HG03108 (cell line): ENCODE data around the gene DUSP15.
"Not testable (repeated sequence)": the region's sequence is repeated elsewhere in the genome, so short reads cannot be mapped to it uniquely, and the experiment has no call there.

Source experiments
- ATAC-seq: cut with Tn5 transposase; IDR thresholded peaks from one replicate; pipeline ENCODE4 v1.9.1; 2021; ENCODE audit warnings: moderate library complexity; ENCODE audit not compliant: unreplicated experiment

DUSP15 gene, protein sequence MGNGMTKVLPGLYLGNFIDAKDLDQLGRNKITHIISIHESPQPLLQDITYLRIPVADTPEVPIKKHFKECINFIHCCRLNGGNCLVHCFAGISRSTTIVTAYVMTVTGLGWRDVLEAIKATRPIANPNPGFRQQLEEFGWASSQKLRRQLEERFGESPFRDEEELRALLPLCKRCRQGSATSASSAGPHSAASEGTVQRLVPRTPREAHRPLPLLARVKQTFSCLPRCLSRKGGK

DNA sequence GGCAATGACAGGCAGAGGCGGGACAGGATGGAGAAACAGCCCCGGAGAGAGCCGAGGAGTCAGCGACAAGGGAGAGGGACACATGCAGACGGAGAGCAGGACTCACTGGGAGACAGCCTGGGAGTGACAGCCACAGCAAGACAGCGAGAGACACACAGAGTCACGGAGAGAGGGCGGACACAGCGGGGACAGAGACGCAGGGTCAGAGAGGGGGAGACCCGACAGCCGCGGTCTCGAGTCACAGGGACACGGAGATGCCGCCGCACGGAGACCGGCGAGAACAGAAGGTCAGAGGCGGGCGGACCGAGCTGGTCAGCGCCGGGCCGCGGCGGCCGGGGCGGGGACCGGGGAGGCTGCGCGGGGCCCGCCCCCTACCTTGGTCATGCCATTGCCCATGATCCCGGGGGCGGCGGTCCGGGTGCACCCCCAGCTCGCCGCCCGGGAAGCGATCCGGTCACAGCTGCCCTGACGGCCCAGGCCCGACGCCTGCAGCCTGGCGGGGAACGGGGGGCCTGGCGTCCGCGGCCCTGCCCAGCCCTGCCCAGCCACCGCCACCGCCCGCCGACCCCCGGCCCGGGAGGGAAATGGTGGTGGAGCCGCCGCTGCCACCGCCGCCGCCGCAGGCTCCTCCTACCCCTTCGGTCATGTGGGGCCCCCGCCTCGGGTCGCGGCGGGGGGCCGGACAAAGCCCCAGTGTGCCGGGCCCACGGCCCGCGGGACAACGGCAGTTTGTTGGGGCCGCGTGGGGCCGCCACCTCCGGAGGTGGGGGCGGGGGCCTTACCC is at the start of gene DUSP15, which contains the start of gene TTLL9:
TSS of gene DUSP15 (minus strand) at position 586 of the 784 bp plus-strand sequence. CDS start at position 396, 190 bp downstream.
TSS of gene TTLL9 (plus strand) at position 693 of the 784 bp plus-strand sequence. CDS start 493 bp downstream, outside the sequence.
- ATAC-seq, result no peak

DNA sequence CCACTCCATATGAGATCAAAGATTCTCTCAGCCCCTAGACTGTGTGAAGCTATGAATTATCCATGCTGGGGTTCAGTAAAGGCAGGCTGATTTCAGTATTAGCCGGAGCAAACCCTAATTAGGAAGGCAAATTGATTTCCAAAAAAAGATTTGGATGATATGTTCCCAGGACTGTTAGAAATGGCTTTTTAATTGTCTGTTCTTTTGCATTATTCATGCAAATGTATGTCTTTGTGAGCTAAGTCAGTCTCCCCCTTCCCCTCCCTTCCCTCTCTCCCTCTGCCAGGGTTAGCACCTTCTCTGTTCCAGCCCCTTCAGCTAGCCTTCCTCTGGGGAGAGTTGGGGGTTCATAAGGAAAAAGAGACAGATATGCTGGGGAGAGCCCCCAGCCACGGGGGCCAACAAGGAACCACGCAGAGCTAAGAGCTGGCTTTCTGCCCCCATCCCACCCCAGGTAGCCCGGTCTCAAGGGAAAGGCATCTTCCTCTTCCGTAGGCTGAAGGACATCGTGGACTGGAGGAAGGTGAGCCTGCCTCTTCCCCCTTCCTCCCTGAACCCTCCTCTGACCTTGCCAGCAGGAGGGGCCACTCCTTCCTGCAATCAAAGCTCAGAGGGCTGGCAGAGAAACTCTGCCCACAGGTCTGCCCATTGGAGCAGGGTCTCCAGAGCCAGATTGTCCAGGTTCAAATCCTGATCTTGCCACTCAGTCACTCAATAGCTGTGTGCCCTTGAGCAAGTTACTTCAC is 49.3 kb upstream of the DUSP15 start:
- no peak for ATAC-seq

DNA sequence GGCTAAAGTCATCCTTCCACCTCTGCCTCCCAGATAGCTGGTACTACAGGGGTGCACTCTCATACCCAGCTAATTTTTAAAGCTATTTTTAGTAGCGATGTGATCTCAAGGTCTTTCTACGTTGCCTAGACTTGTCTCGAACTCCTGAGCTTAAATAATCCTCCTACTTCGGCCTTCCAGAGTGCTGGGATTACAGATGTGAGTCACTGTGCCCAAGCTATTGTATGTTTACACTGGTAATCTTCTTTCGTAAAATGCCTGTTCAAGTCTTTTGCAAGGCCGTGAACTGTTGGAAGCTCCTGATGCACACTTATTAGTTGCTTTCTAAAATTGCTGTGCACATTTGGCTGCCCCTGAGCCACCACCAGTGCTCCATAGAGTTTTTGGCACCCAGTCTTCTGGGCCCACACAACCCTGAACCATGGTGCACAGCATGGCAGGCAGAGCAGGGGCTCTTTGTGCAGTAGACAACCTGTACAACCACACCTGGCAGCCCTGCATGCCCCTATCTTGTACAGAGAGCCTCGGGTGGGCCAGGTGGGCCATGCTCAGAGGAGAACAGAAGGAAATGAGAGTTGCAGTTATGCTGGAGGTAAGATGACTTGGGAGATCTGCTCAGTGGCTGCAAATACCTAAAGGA is 48.3 kb upstream of the DUSP15 start:
- no peak for ATAC-seq

DNA sequence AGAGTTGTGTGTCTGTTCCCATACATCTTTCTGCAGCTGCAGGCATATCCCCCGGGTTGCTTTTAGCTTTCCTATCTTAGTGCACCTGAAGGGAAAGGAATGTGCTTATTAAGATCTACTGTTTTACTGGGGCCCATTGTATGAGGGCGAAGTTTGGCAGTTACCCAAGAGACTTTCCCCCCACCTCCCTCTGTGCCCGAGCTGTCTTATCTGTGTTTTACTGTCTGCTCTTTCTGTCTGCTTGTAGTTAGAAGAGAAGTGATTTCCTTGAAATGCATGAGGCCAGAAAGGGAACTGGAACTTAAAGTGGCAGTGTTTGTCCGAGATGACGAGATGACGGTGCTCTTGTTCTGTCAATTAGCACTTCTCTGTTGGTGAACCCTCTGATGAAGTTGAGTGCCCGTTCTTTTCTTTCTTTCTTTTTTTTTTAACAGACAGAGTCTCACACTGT is 47.7 kb upstream of the DUSP15 start:
- ATAC-seq, result not testable (repeated sequence)

DNA sequence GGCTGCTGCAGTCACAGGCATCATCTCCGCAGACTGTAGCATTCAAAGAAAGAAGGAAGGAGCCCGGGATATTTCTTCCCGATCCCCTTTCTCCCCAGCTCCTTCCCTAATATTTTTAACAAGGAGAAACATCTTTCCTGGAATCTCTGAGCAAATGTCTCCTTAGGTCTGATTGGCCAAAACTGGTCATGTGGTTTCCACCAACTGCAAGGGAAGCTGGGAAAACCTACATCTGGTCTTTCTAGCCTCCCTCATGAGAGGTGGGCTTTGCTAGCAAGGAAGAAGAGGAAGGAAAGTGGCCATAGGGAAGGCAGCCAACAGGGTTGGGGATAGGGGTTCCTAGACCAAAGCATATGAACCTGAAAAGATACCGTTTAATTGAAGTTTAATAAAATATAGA is 46.4 kb upstream of the DUSP15 start:
- ATAC-seq, result no peak

DNA sequence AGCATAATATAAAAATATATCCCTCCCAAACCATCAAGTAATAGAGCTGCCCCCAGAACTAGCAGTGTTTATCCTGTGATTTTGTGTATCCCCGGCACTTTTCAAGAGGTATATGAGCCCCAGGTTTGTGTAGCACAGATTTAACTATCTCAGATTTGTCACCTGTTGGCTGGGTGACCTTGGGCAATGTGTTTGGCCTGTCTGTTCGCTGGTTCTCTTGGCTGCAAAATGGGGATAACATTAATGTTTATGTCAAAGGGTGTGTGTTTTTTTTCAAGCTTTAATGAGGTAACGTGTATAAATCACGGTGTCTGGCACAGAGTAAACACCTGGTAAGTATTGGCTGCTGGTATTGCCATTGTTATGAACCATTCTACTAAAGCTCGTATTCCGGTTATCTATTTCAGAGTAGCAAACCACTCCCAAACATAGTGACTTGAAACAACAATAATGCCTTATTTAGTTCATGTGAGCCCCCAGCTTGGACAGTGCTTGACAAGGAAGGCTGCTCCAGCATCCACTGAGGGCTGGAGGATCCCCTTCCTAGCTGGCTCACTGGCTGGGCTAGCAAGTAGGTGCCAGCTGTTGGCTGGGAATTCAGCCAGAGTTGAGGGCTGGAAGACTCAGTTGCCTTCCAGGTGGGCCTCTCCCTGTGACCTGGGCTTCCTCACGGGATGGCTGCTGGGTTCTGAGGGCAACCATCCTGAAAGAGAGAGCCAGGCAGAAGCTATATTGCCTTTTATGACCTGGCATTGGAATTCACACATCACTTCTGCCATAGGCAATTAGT is 45.4 kb upstream of the DUSP15 start:
- no peak for ATAC-seq

DNA sequence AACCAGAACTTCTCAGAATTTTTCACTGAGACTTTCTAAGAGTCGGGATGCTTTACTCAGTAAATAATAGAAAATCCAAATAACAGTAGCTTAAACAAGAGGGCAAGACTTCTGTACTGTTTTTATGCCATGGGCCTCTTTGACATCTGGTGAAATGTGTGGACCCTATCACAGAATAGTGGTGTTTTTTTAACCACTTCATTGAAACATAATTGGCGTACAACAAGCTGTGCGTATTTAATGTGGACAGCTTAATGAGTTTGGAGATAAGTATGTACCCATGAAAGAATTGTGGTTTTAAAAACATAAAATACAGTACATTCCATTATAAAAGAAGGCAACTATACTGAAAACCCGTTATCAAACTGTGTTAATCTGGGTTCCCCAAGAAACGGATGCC is 43.8 kb upstream of the DUSP15 start:
- ATAC-seq, result no peak

DNA sequence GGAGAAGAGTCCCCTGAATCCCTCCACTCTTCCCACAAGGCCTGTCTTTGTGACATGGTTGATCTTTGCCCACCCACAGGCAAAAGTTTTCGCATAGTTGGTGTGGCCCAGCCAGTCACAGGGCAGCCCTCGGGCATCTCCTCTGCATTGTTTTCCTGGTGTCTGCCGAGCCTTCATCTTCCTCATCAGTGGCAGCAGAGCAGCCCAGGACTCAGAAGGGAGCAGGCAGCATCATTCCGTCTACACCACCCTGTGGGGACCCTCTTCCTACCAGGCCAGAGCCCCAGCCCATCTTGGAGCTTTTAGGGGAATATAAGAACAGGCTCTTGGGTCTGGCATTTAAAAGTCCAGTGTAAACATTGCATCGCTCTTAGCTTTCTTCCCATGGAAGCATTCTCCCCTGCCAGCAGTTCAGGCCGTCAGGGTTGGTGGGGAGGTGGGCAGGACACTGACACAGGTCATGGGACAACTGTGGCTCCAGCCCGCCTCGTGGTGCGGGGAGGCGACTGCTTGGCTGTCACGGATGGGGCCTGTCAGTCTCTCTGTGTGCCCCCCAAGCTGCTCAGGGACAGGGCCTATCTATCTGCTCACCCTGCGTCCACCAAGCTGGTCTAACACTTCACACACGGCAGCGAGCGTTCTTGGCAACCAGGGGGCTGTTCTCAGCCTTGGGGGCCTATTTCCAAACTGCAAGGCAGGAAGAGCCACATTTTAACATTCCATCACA is 43.3 kb upstream of the DUSP15 start:
- no peak for ATAC-seq

DNA sequence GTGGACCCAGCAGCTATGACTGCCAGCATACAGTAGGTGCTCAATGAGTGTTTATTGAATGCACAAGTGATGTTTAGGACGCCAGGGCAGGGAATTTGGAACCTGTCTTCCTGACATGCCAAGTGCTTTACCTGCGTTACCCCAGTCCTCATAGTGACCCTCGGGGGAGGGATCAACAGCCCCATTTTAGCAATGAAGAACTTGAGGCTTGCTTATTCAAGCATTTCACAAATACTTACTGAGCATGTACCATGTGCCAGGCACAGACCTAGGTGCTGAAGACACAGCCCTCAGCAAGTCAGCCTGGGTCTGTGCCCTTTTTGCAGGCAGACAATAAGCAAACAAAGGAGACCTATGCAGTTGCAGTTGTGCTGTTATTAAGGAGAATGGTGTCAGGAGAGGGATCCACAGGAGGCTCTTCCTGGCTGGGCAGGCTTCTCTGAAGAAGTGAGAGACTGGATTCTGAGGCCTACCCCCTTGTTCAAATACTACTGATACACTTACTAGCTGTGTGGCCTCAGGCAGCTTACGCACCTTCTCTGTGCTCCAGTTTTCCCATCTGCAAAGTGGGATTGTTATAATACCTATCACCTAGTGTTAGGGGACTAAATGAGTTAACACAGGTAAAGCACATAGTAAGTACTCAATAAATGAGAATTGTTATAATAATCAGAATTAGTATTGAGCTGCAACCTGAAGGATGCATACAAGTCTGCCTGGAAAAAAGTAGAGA is 39.9 kb upstream of the DUSP15 start:
- ATAC-seq, result no peak

DNA sequence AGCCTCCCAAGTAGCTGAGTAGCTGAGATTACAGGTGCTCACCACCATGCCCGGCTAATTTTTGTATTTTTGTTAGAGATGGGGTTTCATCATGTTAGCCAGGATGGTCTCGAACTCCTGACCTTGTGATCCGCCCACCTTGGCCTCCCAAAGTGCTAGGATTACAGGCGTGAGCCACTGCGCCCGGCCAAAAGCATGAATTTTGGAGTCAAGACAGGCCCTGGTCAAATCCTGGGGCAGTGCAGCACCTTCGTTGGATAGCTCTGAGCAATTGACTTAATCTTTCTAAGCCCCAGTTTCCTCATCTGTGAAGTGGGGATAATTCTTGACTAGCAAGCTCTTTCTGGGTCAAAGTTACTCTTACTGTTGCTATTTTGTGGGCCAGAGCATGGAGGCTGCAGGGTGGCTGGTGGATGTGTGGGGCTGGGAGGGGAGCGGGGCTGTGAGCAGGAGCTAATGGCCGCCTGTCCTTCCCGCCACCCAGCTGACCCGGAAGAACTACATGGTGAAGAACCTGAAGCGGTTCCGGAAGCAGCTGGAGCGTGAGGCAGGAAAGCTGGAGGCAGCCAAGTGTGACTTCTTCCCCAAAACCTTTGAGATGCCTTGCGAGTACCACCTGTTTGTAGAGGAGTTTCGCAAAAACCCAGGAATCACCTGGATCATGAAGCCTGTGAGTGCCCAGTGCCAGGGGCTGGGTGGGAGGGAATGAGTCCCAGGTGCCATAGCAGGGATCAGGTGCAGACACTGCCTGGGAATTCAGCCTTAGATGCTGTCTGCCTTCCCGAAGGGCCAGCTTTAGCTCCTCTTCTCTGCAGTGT is 39.1 kb upstream of the DUSP15 start:
- no peak for ATAC-seq

DNA sequence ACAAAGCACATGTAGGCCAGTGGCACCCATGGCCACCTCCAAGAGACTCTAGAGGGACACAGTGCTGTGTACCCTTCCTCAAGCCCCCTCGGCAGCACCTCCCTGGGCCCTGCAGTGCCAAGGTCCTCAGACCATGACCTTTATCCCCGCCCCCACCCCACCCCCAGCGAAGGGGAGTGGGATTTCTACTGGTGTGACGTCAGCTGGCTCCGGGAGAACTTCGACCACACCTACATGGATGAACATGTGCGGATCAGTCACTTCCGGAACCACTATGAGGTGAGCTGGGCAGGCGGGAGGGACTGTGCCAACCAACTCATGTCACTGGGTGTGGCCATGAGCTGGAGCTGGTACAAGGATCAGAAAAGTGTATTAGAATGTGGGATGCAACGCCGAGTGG is 38.1 kb upstream of the DUSP15 start:
- no peak for ATAC-seq

DNA sequence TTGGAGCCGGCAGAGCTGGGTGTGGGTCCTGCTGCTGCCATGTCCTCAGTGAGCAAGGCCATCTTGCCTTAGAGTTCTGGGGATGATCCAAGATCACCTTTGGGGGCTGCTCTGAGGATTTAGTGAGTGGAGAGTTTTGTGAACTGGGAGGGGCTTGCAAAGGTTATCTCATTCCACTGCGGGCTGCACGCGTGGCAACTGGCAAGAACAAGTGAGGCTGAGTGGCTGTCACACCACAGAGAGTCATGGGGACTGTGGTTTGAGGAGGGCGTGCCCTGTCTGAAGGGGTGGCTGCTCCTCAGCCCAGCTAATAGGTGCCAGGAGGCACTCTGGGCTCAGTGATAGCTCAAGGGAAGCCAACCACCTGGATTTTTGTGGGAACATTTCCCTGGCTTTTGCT is 37.7 kb upstream of the DUSP15 start:
- no peak for ATAC-seq

DNA sequence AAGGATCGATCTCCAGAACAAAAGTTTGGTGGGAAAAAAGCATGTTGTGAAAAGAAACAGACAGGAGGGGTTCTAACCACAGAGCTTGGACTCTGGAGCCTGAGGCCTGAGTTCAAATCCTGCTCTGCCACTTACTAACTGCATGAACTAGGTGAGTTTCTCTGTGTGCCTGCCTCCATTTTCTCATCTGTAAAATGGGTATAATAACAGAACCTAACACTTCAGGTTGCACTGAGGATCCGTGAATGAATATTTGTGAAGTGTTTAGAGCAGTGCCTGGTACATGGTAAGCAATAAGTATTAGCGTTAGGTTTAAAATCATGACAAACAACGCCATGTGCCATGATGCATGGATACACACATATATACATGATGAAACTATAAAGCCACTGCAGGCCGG is 36.7 kb upstream of the DUSP15 start:
- no peak for ATAC-seq

DNA sequence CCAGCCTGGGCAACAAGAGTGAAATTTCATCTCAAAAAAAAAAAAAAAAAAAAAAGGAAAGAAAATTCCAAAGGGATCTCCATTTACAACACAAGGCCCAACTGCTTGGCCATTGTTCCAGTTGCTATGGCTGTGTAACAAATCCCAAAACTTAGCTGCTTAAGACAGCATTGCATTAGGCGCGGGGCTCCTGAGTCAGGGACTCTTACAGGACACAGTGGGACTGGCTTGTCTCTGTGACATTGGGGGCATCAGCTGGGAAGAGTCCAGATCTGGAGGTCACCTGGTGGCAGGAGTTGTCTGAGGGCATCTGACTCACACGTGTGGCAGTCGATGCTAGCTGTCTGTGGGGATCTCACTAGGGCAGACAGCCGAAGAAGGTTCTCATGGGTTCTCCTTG is 35.7 kb upstream of the DUSP15 start:
- ATAC-seq, result no peak

DNA sequence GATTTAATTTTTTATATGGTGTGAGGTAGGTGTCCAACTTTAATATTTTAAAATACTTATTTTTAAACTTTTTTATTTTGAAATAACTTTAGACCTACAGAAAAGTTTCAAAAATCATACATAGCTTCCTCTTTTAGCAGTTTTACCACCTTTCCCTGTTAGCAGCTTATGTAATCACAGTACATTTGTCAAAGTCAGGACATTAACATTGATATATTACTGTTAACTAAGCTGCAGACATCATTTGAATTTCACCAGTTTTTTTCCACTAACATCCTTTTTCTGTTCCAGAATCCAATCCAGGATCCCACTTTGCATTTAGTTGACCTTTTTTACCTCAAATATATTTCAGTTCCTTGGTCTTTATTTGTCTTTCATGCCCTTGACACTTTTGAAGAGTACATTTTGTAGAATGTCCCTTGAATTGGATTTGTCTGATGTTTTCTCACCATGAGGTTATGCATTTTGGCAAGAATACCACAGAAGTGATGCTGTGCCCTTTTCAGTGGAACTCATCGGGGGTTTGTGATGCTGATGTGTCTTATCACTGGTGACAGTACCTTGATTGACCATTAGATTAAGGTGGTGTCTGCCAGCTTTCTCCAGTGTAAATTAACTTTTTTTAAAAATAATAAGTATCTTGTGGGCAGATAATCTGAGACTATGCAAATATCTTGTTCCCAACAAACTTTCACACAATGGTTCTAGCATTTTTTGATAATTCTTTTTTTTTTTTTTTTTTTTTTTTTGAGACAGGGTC is 33.5 kb upstream of the DUSP15 start:
- no peak for ATAC-seq

DNA sequence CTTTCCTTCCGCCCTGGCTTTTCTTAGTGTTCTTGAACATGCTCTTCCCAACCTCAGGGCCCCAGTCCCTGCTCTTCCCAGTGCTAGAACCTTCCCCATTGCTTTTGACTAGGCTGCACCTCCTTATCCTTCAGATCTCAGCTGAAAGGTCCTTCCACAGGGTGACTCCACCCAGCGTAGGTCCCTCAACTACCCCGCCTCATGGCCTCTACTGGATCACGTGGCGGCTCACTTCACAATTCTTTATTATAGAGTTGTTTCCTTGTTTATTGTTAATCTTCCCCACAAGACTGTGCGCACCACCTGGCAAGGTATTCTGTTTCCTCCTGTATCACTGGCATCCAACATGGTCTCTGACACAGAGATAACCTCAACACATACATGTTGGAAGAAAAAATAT is 31.3 kb upstream of the DUSP15 start:
- ATAC-seq, result no peak

DNA sequence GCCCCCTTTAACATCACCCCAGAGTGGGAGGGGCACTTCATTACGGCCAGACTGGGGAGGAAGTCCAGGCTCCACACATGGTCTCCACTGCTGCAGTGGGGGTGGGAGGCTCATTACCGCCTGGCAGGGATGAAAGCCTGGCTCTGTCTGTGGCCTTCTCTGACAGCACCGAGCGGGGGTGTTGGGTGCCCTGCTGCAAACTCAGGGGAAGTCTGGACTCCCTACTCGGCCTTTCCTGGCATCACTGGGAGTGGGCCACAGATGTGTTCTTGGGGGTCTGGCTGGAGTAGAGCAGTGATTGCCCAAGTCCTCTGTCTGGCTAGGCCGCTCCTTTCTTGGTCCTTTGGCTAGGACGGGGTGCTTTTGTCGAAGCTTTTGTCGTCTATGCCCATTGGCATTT is 27.2 kb upstream of the DUSP15 start:
- ATAC-seq, result no peak
